Jurkat, Clone E6-1 (cell line): ENCODE measurements around the gene UTP20. TPM values are rescaled to one million over a fixed set of nuclear protein-coding genes. Genes with fewer than 3 reads are reported as not detected.

Source experiments
- DNase-seq: peaks from one replicate; pipeline ENCODE4 v3.0.0-alpha.2; 2011; ENCODE audit warnings: low read depth, low spot score
- H3K4me3 ChIP-seq: 2 replicates; pipeline ENCODE4 v1.5.1; 2011; ENCODE audit warnings: mild to moderate bottlenecking, low read length, control low read depth, moderate library complexity
- polyA plus RNA-seq: library from polyadenylated mRNA; unstranded; fragments of >200 nt; gene quantifications from one replicate; pipeline ENCODE4 v1.2.1, GENCODE V29; 2012; ENCODE audit warnings: missing spikeins; ENCODE audit not compliant: insufficient read length, insufficient read depth

Gene UTP20
- 11.8 TPM for polyA plus RNA-seq

GRCh38 chr12:101280006-101280505, at the start of gene UTP20:
TSS of gene UTP20 (plus strand) at chr12:101280105. CDS start at chr12:101280283, 178 bp downstream.
- DNase-seq = peak; percentile 84
- H3K4me3 ChIP-seq = peak within 1 kb of the TSS; percentile 98

GRCh38 chr12:101230547-101230946, 49.4 kb upstream of the UTP20 start:
- no peak overlapping the region for H3K4me3 ChIP-seq
- no peak for DNase-seq

GRCh38 chr12:101231636-101232035, 48.3 kb upstream of the UTP20 start:
- H3K4me3 ChIP-seq = no peak overlapping the region
- DNase-seq = no peak

GRCh38 chr12:101235686-101236085, 44.2 kb upstream of the UTP20 start:
- DNase-seq = no peak
- H3K4me3 ChIP-seq = no peak overlapping the region

GRCh38 chr12:101238306-101238705, 41.6 kb upstream of the UTP20 start:
- H3K4me3 ChIP-seq = no peak overlapping the region
- no peak for DNase-seq

GRCh38 chr12:101238800-101239329, 41.0 kb upstream of the UTP20 start:
- no peak for DNase-seq

GRCh38 chr12:101243074-101243473, 36.8 kb upstream of the UTP20 start:
- no peak overlapping the region for H3K4me3 ChIP-seq
- DNase-seq = no peak

More at GRCh38 chr12:101238800-101239329, 41.0 kb upstream of the UTP20 start:
- no peak overlapping the region for H3K4me3 ChIP-seq

- no peak for DNase-seq
- H3K4me3 ChIP-seq = no peak overlapping the region
These were observed 36.3 kb upstream of the UTP20 start for GRCh38 chr12:101243616-101244015.

GRCh38 chr12:101256266-101256665, 23.6 kb upstream of the UTP20 start:
- H3K4me3 ChIP-seq = no peak overlapping the region
- DNase-seq = no peak

- DNase-seq = no peak
- H3K4me3 ChIP-seq = no peak overlapping the region
These were observed 22.5 kb upstream of the UTP20 start for GRCh38 chr12:101257357-101257756.

GRCh38 chr12:101267111-101267510, 12.8 kb upstream of the UTP20 start:
- no peak for DNase-seq
- no peak overlapping the region for H3K4me3 ChIP-seq

- H3K4me3 ChIP-seq = no peak overlapping the region
- DNase-seq = no peak
These were observed 3.5 kb upstream of the UTP20 start for GRCh38 chr12:101276433-101276832.

GRCh38 chr12:101277443-101277842, 2.5 kb upstream of the UTP20 start:
- H3K4me3 ChIP-seq = no peak overlapping the region
- no peak for DNase-seq

GRCh38 chr12:101287357-101287756, 7.5 kb downstream of the UTP20 start:
- H3K4me3 ChIP-seq = no peak overlapping the region
- DNase-seq = no peak

- DNase-seq = no peak
- no peak overlapping the region for H3K4me3 ChIP-seq
These were observed 17.8 kb downstream of the UTP20 start for GRCh38 chr12:101297661-101298060.

GRCh38 chr12:101298426-101298825, 18.5 kb downstream of the UTP20 start:
- DNase-seq = no peak
- H3K4me3 ChIP-seq = no peak overlapping the region

- no peak for DNase-seq
- H3K4me3 ChIP-seq = no peak overlapping the region
These were observed 19.4 kb downstream of the UTP20 start for GRCh38 chr12:101299346-101299745.

- no peak overlapping the region for H3K4me3 ChIP-seq
- DNase-seq = no peak
These were observed 20.0 kb downstream of the UTP20 start for GRCh38 chr12:101299931-101300330.

GRCh38 chr12:101302741-101303140, 22.8 kb downstream of the UTP20 start:
- no peak for DNase-seq
- H3K4me3 ChIP-seq = no peak overlapping the region

GRCh38 chr12:101305226-101305779, 25.4 kb downstream of the UTP20 start:
- no peak for DNase-seq
- H3K4me3 ChIP-seq = no peak overlapping the region

GRCh38 chr12:101305794-101306193, 25.9 kb downstream of the UTP20 start:
- no peak overlapping the region for H3K4me3 ChIP-seq
- DNase-seq = no peak
